SK-MEL-5 (cell line): Measurements from ENCODE around the gene SH3BP5. TPM values are rescaled to one million over a fixed set of nuclear protein-coding genes. Genes with fewer than 3 reads are reported as not detected.

ENCODE experiments used
- DNase-seq: peaks from one replicate; pipeline ENCODE4 v3.0.0-alpha.2; 2016; ENCODE audit warnings: low read depth, low spot score
- in situ Hi-C: cut with HindIII; loops from 2 replicates; pipeline ENCODE4 v1.10.0; 2016; ENCODE audit warnings: low sequenced_read_pairs, high pct_unique_total_duplicates, low pct_unique_long_range_greater_than_20kb
- total RNA-seq: library from RNA; depleted of rRNA; stranded (reverse); fragments of >200 nt; shearing (Covaris generic); gene quantifications from 2 replicates; pipeline ENCODE4 v1.2.3, GENCODE V29; 2014

The SH3BP5 gene
- total RNA-seq, 1 experiment from 2014 or later = 49.3 TPM

- DNase-seq = peak; percentile 30
- in situ Hi-C loops = no loop called here
Observed at GRCh38 chr3:15310491-15311370, 21.7 kb downstream of the SH3BP5 start.

- in situ Hi-C loops = no loop called here
- peak; percentile 71 for DNase-seq
Observed at GRCh38 chr3:15309662-15310335, 22.6 kb downstream of the SH3BP5 start.

GRCh38 chr3:15307580-15307979 lies 24.8 kb downstream of the SH3BP5 start:
- in situ Hi-C loops = no loop called here
- no peak for DNase-seq

GRCh38 chr3:15306979-15307359 lies 25.4 kb downstream of the SH3BP5 start:
- DNase-seq = no peak
- in situ Hi-C loops = no loop called here

GRCh38 chr3:15305359-15305844 lies 27.0 kb downstream of the SH3BP5 start:
- DNase-seq = peak; percentile 53
- in situ Hi-C loops = no loop called here

- no peak for DNase-seq
- in situ Hi-C loops = no loop called here
Observed at GRCh38 chr3:15303728-15304127, 28.7 kb downstream of the SH3BP5 start.

GRCh38 chr3:15303216-15303615 lies 29.2 kb downstream of the SH3BP5 start:
- no peak for DNase-seq
- in situ Hi-C loops = no loop called here

GRCh38 chr3:15301761-15302160 lies 30.6 kb downstream of the SH3BP5 start:
- DNase-seq = no peak
- in situ Hi-C loops = no loop called here

GRCh38 chr3:15300323-15301078 lies 31.9 kb downstream of the SH3BP5 start:
- peak; percentile 84 for DNase-seq

GRCh38 chr3:15299036-15299435 lies 33.4 kb downstream of the SH3BP5 start:
- DNase-seq = no peak
- in situ Hi-C loops = no loop called here

More at GRCh38 chr3:15300323-15301078, 31.9 kb downstream of the SH3BP5 start:
- in situ Hi-C loops = no loop called here

GRCh38 chr3:15298504-15298903 lies 33.9 kb downstream of the SH3BP5 start:
- no peak for DNase-seq
- in situ Hi-C loops = no loop called here

- in situ Hi-C loops = no loop called here
- no peak for DNase-seq
Observed at GRCh38 chr3:15297608-15298350, 34.6 kb downstream of the SH3BP5 start.

GRCh38 chr3:15295506-15295905 lies 36.9 kb downstream of the SH3BP5 start:
- in situ Hi-C loops = no loop called here
- no peak for DNase-seq

GRCh38 chr3:15294929-15295328 lies 37.5 kb downstream of the SH3BP5 start:
- in situ Hi-C loops = no loop called here
- no peak for DNase-seq

GRCh38 chr3:15292765-15293522 lies 39.4 kb downstream of the SH3BP5 start:
- in situ Hi-C loops = no loop called here
- DNase-seq = peak; percentile 85

GRCh38 chr3:15291589-15292541 lies 40.5 kb downstream of the SH3BP5 start:
- in situ Hi-C loops = no loop called here
- no peak for DNase-seq
